Thyroid gland (tissue), 4 donors: ENCODE measurements around the gene HLF.

Source experiments
- CTCF ChIP-seq, 6 experiments: fragments of 200-600 bp in 3 of 6; fragments of 450-650 bp in 3 of 6; sonication (generic) in 3 of 6; IDR thresholded peaks; one replicate each; pipeline ENCODE4 v1.5.1; 2016 to 2019; ENCODE audit warnings: antibody characterized with exemption in 6 of 6, mild to moderate bottlenecking in 2 of 6, inconsistent platforms in 1 of 6, moderate library complexity in 1 of 6
- POLR2A ChIP-seq, 2 donors: fragments of 450-650 bp; IDR thresholded peaks; one replicate each; pipeline ENCODE4 v1.6.1; 2017; ENCODE audit warnings: antibody characterized with exemption in 2 of 2, mild to moderate bottlenecking in 2 of 2, moderate library complexity in 1 of 2

- TF ChIP-seq CTCF (IDR thresholded peaks at IDR 0.05) (no peak), POLR2A (IDR thresholded peaks at IDR 0.05) (no peak)
Measured at GRCh38 chr17:55282741-55283140, 18.0 kb downstream of the HLF start.
